NT2/D1 (cell line): Measurements from ENCODE around the gene HRH2.

ENCODE experiments used
- YY1 ChIP-seq: IDR thresholded peaks from 2 replicates; pipeline ENCODE4 v1.6.1; 2011; ENCODE audit not compliant: insufficient read length, insufficient read depth
- ZNF274 ChIP-seq: IDR thresholded peaks from 2 replicates; pipeline ENCODE4 v1.6.1; 2011; ENCODE audit warnings: mild to moderate bottlenecking, low read depth, low read length

- TF ChIP-seq YY1, result no peak
- TF ChIP-seq ZNF274, result no peak
Observed at GRCh38 chr5:175707751-175708375, 50.0 kb downstream of the HRH2 start.
